Prostate gland (tissue), 2 donors: ENCODE measurements around the gene PRR35. TPM values are rescaled to one million over a fixed set of nuclear protein-coding genes. Genes with fewer than 3 reads are reported as not detected.

Experiments used
- DNase-seq: peaks from one replicate; pipeline ENCODE4 v3.0.0-alpha.2; 2019; ENCODE audit warnings: low spot score
- H3K27ac ChIP-seq, 2 donors: fragments of 200-600 bp; sonication (generic); 2 replicates each; pipeline ENCODE4 v1.5.1; 2017 to 2019
- H3K27me3 ChIP-seq: fragments of 200-600 bp; sonication (generic); replicated peaks from 2 replicates; pipeline ENCODE4 v1.5.1; 2019; ENCODE audit not compliant: insufficient read depth
- H3K36me3 ChIP-seq, 2 donors: fragments of 200-600 bp; sonication (generic); 1 replicate in 1 of 2; 2 replicates in 1 of 2; pipeline versions ENCODE4 v1.5.1 to v1.8.1; 2017 to 2019
- H3K4me1 ChIP-seq: fragments of 200-600 bp; sonication (generic); replicated peaks from 2 replicates; pipeline ENCODE4 v1.5.1; 2019
- H3K4me3 ChIP-seq, 2 donors: fragments of 200-600 bp; sonication (generic); 2 replicates each; pipeline ENCODE4 v1.5.1; 2017 to 2019
- H3K9me3 ChIP-seq: fragments of 200-600 bp; sonication (generic); 2 replicates; pipeline ENCODE4 v1.5.1; 2017
- POLR2A ChIP-seq: fragments of 450-650 bp; IDR thresholded peaks from one replicate; pipeline ENCODE4 v1.6.1; 2016; ENCODE audit warnings: antibody characterized with exemption, mild to moderate bottlenecking
- POLR2AphosphoS5 ChIP-seq: sonication (generic); formaldehyde crosslinking; IDR thresholded peaks from one replicate; pipeline ENCODE4 v1.6.1; 2017; ENCODE audit warnings: antibody characterized with exemption
- WGBS: methylation state at CpG from one replicate; pipeline ENCODE4 v1.1.5; 2018; 5-methylcytosine and 5-hydroxymethylcytosine counted together
- intact Hi-C: fragments of 100-400 bp; cut with DNase I; formaldehyde crosslinking; loops from one replicate; pipeline ENCODE4 v1.14.2; 2022
- total RNA-seq, 2 donors: library from RNA; depleted of rRNA; stranded (reverse); fragments of >200 nt; gene quantifications; one replicate each; pipeline ENCODE4 v1.1.0, GENCODE V29; 2016
- TF ChIP-seq, protein P1 (sequence below), 4 experiments: fragments of 200-600 bp in 2 of 4; fragments of 450-650 bp in 2 of 4; sonication (generic) in 2 of 4; IDR thresholded peaks; 1 replicate in 3 of 4; 2 replicates in 1 of 4; pipeline ENCODE4 v1.5.1; 2016 to 2019; ENCODE audit warnings: antibody characterized with exemption in 4 of 4, mild to moderate bottlenecking in 2 of 4, moderate library complexity in 2 of 4

PRR35 gene
- total RNA-seq, 2 donors from 2014 or later: 5.1 TPM; not detected in 1

GRCh38 chr16:583470-583814, 23.2 kb downstream of the PRR35 start:
- WGBS: 64% methylated on average over 16 of the region's 16 CpGs
- Histone ChIP-seq H3K4me3 (no peak overlapping the region), H3K9me3 (no peaks in the 10 kb centered on the region), H3K27me3 (no peaks in the 10 kb centered on the region), H3K27ac (no peak overlapping the region), H3K4me1 (no peaks in the 10 kb centered on the region), H3K36me3 (no peaks in the 10 kb centered on the region)
- DNase-seq: no peak
- intact Hi-C loops: no loop called here
- TF ChIP-seq, protein P1, sequence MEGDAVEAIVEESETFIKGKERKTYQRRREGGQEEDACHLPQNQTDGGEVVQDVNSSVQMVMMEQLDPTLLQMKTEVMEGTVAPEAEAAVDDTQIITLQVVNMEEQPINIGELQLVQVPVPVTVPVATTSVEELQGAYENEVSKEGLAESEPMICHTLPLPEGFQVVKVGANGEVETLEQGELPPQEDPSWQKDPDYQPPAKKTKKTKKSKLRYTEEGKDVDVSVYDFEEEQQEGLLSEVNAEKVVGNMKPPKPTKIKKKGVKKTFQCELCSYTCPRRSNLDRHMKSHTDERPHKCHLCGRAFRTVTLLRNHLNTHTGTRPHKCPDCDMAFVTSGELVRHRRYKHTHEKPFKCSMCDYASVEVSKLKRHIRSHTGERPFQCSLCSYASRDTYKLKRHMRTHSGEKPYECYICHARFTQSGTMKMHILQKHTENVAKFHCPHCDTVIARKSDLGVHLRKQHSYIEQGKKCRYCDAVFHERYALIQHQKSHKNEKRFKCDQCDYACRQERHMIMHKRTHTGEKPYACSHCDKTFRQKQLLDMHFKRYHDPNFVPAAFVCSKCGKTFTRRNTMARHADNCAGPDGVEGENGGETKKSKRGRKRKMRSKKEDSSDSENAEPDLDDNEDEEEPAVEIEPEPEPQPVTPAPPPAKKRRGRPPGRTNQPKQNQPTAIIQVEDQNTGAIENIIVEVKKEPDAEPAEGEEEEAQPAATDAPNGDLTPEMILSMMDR (IDR thresholded peaks at IDR 0.05): no peak
- TF ChIP-seq POLR2AphosphoS5 (no peak), POLR2A (no peak)

GRCh38 chr16:583815-584591, 23.8 kb downstream of the PRR35 start:
- Histone ChIP-seq H3K9me3 (no peaks in the 10 kb centered on the region), H3K27me3 (no peaks in the 10 kb centered on the region), H3K36me3 (no peaks in the 10 kb centered on the region), H3K4me3 (no peak overlapping the region), H3K4me1 (no peaks in the 10 kb centered on the region), H3K27ac (no peak overlapping the region)
- TF ChIP-seq POLR2A: no peak
- TF ChIP-seq, protein P1 (IDR thresholded peaks at IDR 0.05): no peak
- TF ChIP-seq POLR2AphosphoS5: no peak
- DNase-seq: no peak
- intact Hi-C loops: no loop called here
- 48% methylated on average over 33 of the region's 38 CpGs for WGBS

GRCh38 chr16:585351-585750, 25.2 kb downstream of the PRR35 start:
- TF ChIP-seq, protein P1 (IDR thresholded peaks at IDR 0.05): peak in 1 of 4 experiments; percentile 13
- TF ChIP-seq POLR2AphosphoS5: no peak
- no peak for TF ChIP-seq POLR2A
- Histone ChIP-seq H3K4me1 (no peaks in the 10 kb centered on the region), H3K36me3 (no peaks in the 10 kb centered on the region), H3K9me3 (no peaks in the 10 kb centered on the region), H3K27ac (no peak overlapping the region), H3K4me3 (no peak overlapping the region), H3K27me3 (no peaks in the 10 kb centered on the region)
- intact Hi-C loops: no loop called here
- no peak for DNase-seq
- 8% methylated on average over 6 of the region's 10 CpGs for WGBS

DNA sequence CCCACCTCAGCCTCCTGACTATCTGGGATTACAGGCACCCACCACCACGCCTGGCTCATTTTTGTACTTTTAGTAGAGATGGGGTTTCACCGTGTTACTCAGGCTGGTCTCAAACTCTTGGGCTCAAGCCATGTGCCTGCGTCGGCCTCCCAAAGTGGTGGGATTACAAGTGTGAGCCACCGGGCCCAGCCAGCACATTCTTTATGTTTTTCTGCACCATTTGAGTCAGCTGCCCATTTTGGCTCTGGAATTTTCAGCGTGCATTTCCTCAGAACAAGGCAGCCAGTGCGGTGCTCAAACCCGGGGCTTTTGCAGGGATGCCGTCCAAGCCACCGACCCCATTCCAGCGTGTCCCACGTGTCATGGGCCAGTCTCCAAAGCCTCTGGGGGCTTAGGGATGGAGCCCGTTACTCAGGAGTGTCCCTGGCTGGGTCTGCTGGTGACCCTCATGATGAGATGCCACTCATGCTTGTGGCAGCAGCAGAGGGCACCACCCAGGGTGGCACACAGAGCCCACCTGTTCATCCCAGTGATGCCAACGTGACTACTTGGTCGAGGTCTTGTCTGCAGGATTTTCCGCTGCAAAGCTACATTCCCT, 26.0 kb downstream of the PRR35 start:
- no peak for DNase-seq
- intact Hi-C loops: no loop called here
- no peaks in the 10 kb centered on the region for H3K36me3 ChIP-seq
- 43% methylated on average over 16 of the region's 16 CpGs for WGBS
- TF ChIP-seq POLR2AphosphoS5: no peak
- TF ChIP-seq POLR2A: no peak
- TF ChIP-seq, protein P1 (IDR thresholded peaks at IDR 0.05): no peak
- no peaks in the 10 kb centered on the region for H3K27me3 ChIP-seq
- no peak overlapping the region for H3K4me3 ChIP-seq
- no peaks in the 10 kb centered on the region for H3K4me1 ChIP-seq
- no peaks in the 10 kb centered on the region for H3K9me3 ChIP-seq
- no peak overlapping the region for H3K27ac ChIP-seq
